H54 (cell line): Measurements from ENCODE around the gene TSPEAR.

Experiments
- DNase-seq: peaks from one replicate; pipeline ENCODE4 v3.0.0; 2011; ENCODE audit warnings: low spot score, mixed read lengths; ENCODE audit not compliant: insufficient read length
- FAIRE-seq: peaks from 3 replicates; lab custom pipeline; 2011; peaks lifted over from hg19 to GRCh38; lab: Jason Lieb, UNC
- POLR2A ChIP-seq: IDR thresholded peaks from 2 replicates; pipeline ENCODE4 v1.6.1; 2011; ENCODE audit warnings: low read depth, mild to moderate bottlenecking, low read length

TSPEAR gene

GRCh38 chr21:44523567-44524413 is 187.6 kb downstream of the TSPEAR start:
- DNase-seq: no peak
- no peak for FAIRE-seq
- no peak for TF ChIP-seq POLR2A

GRCh38 chr21:44522753-44523204 is 188.6 kb downstream of the TSPEAR start:
- no peak for FAIRE-seq
- DNase-seq: no peak
- no peak for TF ChIP-seq POLR2A

DNA sequence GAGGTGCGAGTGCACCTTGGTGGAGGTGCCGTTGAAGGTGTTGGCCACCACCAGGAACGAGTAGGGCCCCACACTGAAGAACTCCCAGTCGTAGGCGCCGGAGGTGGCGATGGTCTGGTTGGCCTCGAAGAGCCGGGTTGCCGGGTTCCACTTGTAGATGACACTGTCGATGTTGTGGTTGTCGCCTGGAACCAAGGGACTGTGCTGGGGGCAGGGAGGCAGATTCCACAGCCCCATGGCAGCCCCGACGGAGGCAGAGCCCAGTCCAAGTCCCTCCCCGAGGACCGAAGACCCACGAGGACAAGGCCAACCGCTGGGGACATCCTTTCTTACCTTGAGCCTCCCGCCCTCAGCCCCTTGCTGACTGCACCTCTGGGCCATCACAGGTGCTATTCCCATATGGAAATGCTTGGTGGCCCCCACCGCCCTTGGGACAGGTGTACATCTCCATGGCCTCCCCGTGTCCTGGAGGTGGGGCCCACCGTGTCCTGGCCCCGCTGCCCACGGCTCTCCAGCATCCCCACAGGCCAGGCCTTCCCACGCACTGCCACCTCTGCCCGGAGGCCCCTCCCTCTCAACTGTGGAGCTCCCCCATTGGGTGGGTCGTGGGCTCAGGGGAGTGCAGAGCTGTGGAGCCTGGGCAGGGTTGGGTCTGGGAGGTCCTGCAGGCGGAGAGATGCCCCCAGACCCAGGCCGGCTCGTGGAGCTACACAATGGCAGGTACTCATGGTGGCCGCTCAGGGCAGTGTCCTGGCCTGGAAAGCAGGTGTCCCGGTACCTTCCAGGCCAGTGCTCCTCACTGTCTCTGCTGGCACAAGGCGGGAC is 189.2 kb downstream of the TSPEAR start:
- no peak for TF ChIP-seq POLR2A
- FAIRE-seq: no peak
- DNase-seq: no peak

GRCh38 chr21:44521301-44521927 is 190.0 kb downstream of the TSPEAR start:
- FAIRE-seq: no peak
- no peak for DNase-seq
- TF ChIP-seq POLR2A: 0 out of 2 replicates have a peak, but pooled peaks have one; percentile 3

- no peak for TF ChIP-seq POLR2A
- no peak for FAIRE-seq
- DNase-seq: no peak
Measured at GRCh38 chr21:44520326-44521300, 190.8 kb downstream of the TSPEAR start.

GRCh38 chr21:44519346-44520325 is 191.7 kb downstream of the TSPEAR start:
- DNase-seq: no peak
- TF ChIP-seq POLR2A: no peak
- no peak for FAIRE-seq

- no peak for TF ChIP-seq POLR2A
- DNase-seq (no peak), FAIRE-seq (no peak)
Measured at GRCh38 chr21:44518686-44519085, 192.7 kb downstream of the TSPEAR start.

GRCh38 chr21:44517175-44517899 is 194.0 kb downstream of the TSPEAR start:
- DNase-seq (peak; percentile 89), FAIRE-seq (no peak)
- TF ChIP-seq POLR2A: peak; percentile 36; the same call in 1 of the 2 replicates

- FAIRE-seq: no peak
- TF ChIP-seq POLR2A: no peak
- DNase-seq: no peak
Measured at GRCh38 chr21:44516828-44517174, 194.6 kb downstream of the TSPEAR start.

DNA sequence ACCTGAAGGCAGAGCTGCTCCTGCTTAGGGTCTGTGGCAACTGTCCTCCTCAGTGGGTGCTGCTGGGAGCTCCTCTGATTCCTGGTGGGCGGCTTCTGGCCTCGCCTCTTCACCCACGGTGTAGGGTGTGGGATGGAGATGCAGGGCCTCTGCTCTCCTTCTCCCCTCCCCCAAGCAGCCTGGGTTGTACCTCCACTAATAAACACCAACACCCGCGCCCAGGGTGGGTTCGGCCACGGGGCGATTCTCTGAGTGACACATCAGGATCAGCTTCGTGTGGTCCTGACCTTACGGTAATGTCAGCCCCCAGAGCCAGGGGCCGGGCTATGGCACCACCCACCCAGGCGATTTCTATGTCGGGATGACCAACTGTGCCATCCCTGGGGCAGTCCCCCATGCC is 195.0 kb downstream of the TSPEAR start:
- TF ChIP-seq POLR2A: no peak
- no peak for DNase-seq
- no peak for FAIRE-seq
